ENCODE results near the gene IFIT3.
"Not testable (repeated sequence)": the region's sequence is repeated elsewhere in the genome, so short reads cannot be mapped to it uniquely, and the experiment has no call there.

Gene IFIT3

DNA sequence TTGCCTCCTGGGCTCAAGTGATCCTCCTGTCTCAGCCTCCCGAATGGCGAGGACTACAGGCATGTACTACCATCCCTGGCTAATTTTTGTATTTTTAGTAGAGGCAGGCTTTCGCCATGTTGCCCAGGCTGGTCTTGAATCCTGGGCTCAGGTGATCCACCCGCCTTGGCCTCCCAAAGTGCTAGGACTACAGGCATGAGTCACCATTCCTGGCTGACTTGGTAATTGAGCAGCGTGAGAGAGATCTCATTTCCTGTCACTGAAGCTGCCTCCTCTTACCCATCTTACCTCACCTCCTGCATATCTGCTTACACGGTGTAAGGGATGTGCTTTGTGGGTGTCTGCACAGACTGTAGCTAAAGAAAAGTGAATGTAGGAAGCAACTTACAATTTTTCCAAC is 9.7 kb downstream of the IFIT3 start:
- DNase-seq = no peak

DNA sequence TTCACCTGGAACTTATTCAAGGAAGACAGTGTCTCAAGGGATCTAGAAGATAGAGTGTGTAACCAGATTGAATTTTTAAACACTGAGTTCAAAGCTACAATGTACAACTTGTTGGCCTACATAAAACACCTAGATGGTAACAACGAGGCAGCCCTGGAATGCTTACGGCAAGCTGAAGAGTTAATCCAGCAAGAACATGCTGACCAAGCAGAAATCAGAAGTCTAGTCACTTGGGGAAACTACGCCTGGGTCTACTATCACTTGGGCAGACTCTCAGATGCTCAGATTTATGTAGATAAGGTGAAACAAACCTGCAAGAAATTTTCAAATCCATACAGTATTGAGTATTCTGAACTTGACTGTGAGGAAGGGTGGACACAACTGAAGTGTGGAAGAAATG is 10.9 kb downstream of the IFIT3 start:
- no peak for DNase-seq

DNA sequence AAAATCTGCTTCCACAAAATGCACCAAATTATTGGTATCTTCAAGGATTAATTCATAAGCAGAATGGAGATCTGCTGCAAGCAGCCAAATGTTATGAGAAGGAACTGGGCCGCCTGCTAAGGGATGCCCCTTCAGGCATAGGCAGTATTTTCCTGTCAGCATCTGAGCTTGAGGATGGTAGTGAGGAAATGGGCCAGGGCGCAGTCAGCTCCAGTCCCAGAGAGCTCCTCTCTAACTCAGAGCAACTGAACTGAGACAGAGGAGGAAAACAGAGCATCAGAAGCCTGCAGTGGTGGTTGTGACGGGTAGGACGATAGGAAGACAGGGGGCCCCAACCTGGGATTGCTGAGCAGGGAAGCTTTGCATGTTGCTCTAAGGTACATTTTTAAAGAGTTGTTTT is 12.1 kb downstream of the IFIT3 start:
- no peak for DNase-seq

DNA sequence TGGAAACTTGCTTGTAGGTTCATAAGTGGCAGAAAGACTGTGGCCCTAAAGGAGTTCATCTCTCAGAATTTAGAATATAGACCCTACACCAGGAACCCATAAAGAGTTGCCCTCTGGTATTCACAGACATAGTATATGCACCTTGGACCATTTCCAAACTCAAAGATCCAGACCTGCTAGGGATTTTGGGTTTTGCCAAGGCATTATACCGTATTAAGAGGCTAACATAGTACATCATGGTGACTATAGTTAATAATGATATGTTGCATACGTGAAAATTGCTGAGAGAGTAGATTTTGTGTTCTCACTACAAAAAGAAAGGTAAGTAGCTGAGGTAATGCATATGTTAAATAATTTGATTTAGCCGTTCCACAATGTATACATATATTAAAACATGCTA is 13.9 kb downstream of the IFIT3 start:
- DNase-seq = no peak

DNA sequence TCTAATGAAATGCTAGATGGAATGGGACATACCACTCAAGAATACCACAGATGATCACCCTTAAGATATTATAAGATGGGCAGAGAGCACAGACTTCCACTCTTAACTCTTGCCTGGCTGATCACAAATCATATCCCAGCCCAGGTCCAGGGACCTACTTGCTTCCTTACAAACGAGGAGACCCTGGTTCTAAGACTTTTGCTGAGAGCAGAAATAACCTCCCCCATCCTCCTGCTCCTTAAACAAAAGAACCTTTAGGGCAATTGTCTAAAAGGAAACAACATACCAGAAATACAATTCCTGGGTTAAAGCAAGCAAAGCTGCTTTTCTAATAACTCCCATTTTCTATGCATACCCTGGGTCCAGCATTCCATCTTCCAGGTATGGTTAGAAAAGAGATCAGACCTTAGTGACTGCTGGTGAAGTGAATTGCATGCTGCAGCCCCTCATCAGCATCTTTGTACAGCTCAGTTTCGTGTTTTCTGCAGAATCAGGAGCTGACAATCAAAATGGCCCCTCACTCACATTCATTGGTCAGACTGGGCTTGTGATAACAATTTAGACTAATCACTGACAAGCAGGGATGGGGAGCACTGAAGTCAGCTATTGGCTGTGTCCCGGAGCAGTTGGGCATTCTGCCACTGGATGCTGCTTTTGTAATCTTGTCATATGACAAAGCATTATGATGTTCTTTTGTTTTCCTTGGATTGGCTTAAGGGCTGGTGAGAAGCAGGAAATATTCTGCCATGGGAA is 14.6 kb downstream of the IFIT3 start:
- peak; percentile 87 to 97 for DNase-seq

DNA sequence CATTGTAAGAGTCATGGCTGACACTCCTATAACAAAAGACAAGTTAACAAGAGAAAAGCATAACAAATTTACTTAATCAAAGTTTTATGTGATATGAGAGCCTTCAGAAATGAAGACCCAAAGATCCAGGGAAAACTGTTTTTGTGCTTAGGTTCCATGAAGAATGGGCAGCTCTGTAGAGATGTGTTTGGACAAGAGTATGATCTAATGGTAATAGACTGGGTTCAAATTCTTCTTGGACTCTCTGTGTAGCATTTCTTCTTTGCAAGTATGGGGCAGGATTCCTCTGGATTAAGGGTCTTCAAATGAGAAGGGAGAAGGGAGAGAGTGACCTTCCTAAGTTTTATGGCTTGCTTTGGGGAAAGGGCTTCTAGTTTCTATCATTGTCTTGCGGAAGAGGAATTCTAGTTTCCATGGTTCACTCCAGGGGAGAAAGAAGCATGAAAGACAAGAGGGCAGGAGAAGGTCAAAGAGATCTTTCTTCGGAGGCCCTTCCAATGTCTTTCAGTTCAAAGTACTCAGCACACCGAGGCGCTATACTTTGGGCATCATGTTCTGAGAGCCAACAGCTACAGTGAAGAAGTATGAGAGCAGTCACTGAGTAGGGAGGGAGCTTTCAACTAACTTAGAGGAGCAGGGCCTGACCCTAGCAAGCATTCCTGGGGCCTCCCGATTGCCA is 15.4 kb downstream of the IFIT3 start:
- DNase-seq = no peak

DNA sequence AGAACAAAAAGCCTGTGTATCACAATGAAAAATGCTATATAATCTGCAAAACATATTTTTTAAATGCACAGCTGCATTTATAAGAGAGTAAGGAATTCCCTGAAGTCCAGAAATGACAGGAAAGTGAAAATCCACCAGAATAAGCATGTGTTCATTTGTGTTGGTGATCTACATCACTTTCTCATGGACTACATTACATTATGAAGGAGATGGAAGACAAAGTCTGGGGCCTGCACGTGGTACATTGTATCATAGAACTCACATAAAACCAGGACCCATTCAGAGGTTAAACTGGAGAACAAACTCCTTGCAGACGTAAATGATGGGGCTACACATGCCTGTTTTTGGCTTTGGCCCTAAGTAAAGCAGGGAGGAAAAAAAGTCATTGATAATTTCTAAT is 16.4 kb downstream of the IFIT3 start:
- no peak for DNase-seq

DNA sequence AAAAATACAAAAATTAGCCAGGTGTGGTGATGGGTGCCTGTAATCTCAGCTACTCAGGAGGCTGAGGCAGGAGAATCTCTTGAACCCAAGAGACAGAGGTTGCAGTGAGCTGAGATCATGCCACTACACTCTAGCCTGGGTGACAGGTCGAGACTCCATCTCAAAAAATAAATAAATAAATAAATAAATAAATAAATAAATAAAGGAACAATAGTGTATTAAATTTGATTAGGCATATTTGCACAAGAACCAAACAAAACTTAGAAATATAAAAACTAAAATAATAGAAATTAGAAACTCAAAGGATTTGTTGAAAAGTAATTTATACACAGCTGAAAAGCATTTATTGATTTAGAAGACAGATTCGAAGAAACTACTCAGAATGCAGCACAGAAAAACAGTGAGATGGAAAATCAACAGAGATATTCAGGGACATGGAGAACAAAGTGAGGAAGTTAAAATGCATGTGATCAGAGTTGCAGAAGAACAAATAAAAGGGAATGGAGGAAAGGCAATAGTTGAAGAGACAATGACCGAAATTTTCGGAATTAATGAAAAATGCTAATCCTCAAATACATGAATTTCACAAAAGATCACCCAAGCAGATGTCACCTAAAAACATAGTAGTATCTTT is 17.7 kb downstream of the IFIT3 start:
- DNase-seq = no peak

DNA sequence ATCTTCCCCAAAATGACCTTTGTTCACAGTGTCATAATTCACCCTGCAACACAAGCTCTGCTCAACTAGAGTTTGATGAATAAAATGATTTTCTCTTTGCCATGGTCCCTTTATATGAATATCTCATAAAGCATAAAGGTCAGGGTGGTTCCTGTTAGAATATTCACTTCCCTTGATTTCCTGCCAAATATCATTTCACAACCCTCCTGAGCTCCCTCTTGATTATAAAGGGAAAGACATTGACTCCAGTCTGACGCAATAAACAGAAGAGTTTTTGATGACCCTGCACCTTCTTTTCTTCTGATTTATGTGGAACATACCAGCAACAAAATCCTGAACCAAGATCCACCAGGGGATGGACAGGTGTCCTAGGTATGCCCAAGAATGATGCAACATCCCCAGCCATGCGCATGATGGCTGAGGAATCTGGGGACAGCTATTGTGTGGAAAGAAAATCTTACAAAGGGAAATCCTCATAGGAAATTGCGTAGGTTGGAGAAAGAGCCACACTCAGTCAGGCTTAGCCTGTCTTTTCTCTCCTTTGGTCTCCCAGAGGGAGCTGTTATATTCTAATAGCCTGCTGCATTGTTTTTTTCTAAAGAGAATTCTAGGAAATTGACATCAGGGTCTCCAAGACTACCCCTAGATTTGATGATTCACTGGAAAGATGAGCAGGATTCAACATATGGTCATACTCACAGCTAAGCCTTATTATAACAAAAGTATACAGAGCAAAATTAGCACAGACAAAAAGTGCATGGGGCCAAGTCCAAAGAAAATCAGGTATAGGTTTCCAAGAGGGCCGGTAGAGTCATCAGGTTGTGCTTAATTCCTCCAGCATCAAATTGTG is 18.8 kb downstream of the IFIT3 start:
- no peak for DNase-seq

DNA sequence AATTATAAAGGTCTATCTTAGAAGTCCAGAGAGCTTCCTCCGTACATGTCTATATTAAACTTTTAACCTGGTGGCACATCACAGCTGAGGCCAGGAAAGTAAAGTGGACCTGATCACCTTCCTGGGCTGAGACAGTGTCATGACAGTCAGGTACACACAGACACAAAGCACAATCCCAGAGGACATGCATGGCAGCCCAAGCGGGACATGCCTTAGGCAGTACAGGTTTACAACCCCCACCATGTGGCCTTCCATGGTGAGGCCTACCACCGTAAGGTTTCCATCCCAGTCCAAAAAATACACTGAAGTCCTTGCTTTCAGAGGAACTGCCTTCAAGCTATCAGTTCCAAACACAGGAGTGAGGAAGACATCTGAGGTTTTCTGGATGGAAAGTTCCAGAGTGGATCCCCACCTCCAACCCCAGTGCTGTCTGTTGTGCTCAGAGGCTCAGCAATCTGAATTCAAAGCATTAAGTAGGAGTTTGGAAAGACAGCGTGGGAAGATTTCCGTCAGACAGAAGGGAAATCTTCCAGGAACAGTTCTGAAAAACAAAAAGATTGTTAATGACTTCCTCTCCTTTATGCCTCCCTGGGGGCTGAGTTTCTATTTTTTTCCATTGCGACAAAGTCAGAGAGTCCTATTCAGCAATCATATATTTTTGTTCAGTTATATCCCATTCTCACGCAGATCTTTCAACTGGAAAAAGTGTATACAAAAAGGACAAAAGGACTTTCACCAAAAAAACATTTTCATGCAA is 20.1 kb downstream of the IFIT3 start:
- DNase-seq = no peak

DNA sequence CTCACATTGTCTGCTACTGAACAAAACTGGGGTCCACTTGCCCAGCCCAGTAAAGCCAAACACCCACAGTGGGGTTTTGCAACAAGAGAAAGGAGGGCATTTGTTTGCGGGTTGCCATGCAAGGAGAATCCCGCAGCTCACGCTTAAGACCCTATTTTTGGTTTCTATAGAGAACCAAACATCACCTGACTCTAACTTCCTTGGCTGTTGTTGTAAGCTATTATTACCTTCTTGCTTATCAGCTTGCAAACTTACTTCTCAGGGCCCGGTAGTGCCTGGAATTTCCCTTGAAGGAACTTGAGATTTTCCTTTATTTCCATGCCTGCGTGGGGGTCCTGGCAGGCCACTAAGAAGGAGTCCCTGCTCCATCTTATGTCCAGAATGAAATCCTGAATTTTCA is 20.7 kb downstream of the IFIT3 start:
- DNase-seq = no peak

DNA sequence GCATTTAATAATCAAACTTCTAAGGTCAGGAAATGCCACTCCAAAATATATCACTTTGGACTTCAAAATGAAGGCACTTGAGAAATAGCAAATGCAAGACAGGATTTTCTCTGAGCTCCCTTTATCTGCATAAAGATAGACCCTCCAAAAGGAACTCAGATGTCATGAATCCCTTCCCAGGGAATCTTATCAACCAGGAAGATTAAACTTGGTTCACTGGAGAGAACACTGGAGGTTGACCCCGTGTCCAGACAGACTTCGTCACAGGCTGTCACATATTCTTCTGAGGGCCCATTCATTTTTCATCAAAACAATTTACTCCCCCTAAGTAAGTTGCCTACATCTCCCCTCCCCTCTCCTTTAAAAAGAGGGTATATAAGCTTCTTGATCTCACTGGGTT is 21.2 kb downstream of the IFIT3 start:
- DNase-seq = no peak

DNA sequence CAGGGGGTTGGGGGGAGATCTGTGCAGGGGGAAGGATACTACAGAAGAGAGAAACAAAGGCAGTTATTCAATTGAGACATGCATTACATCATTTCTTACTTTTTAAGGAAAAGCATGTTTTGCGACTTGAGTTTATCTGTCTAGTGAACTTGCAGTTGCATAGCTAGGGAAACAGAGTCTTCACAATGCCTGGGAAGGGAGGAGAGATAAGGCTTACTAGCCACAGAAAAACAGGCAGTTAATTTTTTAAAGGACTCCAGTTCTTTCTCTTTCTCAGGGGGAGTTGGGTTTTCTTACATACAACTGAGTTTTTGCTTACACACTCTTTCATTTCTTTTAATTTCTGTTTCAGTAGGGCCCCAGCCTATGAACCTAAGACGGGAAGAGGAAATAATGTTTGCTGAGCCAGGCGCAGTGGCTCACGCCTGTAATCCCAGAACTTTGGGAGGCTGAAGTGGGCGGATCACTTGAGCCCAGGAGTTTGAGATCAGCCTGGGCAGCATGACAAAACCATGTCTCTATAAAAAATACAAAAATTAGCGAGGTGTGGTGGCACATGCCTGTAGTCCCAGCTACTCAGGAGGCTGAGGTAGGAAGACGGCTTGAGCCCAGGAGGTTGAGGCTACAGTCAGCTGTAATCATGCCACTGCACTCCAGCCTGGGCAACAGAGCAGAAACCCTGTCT is 23.0 kb downstream of the IFIT3 start:
- DNase-seq = not testable (repeated sequence)

DNA sequence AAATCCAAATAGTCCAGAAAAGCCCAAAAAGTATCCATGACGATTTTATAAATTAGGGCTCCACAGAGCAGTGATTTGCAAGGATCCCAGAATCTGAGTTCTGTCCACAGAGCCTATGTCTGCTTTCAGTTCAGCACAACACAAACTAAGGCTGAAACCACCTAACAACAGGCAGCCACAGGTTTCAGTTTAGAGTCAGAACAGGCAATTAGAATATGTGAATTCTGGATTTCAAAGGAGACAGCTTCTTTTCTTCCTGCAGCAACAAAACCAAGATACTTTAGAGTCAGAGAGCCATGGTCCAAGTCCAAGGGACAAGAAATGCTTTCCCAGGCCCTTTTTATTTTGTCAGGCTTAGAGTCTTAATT is 23.6 kb downstream of the IFIT3 start:
- no peak for DNase-seq

DNA sequence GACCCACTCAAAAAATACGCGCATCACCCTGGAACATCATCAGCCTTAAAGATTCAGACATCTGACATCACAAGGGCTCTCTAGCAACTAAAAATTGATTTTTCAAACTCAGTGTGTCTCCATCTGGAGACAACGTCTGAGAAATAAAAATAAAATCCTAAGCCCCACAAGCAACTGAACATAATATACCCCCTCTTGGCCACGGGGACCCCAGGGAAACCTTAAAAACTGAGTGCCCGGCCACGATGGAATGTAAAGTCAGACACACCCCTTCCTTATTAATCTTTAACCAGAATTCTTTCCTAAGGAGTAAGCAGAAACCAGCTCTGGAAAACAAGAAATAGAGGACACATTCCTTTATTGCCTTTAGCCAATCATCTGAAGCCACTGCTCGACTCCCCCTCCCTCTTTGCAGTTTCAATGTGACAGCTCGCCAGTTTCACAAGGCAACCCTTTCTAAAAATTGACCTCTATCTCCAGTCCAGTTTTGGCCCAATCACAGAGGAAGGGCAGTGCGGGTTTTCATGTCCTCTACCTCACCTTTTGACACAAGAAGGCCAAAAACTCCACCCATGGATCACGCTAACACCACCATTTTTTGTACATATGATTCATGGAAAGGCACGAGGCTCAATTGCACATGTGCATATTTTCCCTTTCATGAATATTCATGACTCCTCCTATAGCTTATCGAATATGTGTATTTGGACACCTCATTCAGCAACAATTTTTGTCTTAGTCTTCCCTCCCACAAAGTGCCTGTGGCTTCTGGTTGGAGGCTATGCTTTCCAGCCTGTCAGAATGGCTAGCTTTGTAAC is 24.2 kb downstream of the IFIT3 start:
- DNase-seq = no peak

DNA sequence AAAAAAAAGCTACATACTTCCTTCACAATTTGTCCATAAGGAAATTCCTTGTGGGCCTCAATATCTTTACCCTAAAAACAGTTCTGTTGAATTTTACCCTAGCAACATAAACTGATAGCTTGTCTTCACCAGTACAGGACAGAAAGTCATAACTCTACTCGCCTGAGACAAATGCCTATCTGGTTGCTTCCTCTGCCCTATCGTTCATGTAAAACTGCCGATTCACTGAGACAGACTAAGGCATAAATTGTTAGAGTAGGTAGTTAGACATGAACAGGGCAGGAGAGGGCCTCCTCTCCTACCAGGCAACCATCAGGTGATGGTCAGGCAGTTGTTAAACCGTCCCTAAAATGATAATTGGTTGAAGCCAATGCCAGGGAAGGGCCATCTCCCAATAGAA is 25.0 kb downstream of the IFIT3 start:
- DNase-seq = no peak

DNA sequence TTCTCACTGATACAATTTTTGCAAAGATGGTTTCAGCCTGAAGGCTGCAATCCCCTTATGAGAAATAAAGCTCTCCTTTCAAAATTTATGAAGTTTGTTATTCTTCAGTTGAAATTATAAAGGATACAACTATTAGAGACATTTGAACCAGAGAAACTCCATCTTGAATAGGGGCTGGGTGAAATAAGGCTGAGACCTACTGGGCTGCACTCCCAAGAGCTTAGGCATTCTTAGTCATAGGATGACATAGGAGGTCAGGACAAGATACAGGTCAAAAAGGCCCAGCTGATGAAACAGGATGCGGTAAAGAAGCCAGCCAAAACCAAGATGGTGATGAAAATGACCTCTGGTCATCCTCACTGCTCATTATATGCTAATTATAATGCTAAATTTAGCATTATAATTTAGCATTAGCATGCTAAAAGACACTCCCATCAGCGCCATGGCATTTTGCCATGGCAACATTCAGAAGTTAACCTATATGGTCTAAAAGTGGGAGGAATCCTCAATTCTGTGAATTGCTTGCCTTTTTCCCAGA is 27.7 kb downstream of the IFIT3 start:
- no peak for DNase-seq

DNA sequence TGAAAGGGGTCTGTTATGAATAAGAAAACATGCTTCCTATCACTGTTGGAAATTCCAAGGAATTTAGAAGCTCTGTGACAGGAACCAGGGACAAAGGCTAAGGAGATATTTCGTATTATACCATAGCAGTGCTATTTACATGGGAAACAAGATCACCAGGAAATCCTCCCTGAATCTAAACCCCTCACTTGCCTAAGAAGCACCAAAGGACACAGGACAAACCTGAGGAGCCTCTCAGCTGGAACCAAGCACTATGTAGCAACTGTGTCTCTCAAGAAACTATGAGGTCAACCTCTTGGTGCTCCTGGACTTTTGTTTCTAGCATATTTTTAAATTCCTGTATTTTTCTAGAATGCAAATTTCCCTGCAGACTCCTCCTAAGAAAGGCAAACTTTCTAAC is 29.3 kb downstream of the IFIT3 start:
- no peak for DNase-seq

DNA sequence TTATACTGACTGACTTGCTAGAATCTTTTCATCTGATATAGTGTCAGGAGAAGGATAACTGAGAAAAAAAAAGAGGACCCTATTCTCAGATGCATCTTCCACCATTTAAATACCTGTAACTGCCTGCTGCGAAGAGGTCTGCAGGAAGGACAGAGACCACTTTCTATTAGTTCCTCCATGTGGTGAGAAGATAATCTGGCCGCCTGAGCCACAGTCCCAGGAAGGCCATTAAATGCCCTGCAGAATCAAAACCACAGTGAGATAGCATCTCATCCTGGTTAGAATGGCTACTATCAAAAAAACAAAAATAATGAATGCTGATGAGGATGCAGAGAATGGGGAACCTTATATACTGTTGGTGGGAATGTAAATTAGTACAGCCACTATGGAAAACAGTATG is 30.2 kb downstream of the IFIT3 start:
- no peak for DNase-seq

DNA sequence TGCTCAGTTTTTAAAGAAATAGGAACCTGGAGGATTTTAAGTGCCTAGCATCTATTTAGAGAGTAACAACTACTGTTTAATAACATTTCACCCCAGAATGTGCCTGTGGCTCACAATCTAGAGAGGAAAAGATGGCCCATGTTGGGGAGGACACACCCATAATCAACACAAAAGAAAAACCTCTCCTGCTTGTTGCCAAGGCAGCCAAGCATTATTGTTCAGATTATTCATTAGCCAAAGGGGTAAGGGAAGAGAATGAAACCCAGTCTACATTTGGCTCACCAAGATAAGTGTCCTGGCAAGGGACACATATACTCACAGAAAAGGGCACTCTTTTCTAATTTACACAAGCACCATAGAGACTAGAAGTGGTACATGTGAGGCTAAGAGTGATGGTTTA is 32.4 kb downstream of the IFIT3 start:
- DNase-seq = no peak

DNA sequence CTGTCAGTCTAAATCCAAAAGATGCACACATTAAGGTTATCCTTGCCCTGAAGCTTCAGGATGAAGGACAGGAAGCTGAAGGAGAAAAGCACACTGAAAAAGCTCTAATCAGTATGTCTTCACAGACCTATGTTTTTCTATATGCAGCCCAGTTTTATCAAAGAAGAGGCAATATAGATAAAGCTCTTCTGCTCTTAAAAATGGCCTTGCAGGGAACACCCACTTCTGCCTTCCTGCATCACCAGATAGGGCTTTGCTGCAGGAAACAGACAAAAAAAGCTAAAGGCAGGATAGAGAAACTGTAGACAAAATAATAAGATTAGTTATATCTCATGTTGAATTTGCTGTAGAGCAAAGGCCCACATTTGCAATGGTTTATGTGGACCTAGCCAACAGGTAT is 35.1 kb downstream of the IFIT3 start:
- DNase-seq = no peak
